Putamen (tissue), 1 donor: Measurements from ENCODE around the gene LEF1.
"Not testable (repeated sequence)": the region's sequence is repeated elsewhere in the genome, so short reads cannot be mapped to it uniquely, and the experiment has no call there.

Source experiments
- DNase-seq: peaks from one replicate; pipeline ENCODE4 v3.0.0-alpha.2; 2016; ENCODE audit warnings: low spot score

LEF1 gene

DNA sequence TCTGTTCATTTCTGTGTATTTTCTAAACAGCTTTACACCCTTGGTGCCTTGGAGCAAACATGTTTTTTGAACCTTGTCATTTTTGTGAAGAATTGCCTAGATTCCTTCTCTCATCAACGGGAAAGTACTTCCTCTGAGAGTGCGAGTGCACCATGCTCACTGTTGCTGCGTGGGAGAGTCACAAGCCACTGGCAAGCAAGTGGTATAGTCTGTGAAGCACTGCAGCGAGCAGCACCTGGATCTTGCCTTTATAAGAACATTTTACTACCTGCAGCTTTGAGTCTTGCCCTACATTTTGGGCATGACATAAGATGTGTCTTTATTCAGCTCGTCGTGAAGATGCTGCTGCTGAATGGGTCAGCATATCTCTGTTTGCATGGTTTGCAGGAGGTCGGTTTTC is 134.2 kb downstream of the LEF1 start:
- DNase-seq: peak; percentile 49

DNA sequence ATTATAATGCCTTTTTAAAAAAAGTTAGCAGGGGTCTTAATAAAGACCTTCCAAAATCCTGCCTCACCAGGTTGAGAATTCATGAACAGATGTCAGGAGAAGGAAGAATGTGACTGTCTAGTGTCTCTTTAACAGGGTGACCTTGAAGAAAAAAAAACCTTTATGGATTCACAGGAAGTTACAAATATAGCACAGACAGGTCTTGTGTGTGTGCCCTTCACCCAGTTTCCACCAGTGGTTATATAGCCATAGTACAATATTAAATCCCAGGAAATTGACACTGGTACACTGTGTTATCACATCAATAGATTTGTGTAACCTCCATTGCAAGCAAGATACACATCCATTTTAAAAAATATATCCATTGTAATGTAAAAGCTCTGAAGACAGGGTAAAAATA is 135.4 kb downstream of the LEF1 start:
- DNase-seq: no peak

DNA sequence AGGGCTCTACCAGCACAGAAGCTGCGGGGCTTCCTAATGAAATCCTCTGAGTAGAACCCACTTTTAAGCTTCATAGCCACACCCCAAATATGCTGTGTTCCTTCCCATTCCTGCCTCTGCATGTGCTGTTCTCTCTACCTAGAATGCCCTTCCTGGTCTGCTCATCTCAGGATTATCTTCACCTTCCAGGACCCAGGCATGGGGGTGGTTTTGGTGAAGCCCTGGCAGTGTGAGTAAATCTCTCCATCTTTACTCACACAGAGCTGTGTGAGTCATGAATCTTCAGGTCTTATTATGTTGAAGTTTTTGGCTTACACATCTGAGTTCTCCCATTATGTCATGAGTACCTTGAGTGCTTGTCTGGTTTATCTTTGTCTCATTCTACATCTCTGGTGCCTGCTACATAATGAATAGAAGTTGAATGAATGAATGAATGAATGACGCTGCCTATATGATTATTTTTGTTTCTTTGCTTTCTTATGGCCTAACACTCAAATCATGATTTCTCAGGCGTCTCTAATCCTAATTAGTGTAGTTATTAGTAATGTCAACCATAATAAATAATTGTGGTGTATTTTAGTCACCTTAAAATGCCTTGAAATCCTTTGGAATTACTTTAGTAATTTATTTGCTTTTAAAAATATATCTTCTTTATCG is 137.2 kb downstream of the LEF1 start:
- DNase-seq: no peak

DNA sequence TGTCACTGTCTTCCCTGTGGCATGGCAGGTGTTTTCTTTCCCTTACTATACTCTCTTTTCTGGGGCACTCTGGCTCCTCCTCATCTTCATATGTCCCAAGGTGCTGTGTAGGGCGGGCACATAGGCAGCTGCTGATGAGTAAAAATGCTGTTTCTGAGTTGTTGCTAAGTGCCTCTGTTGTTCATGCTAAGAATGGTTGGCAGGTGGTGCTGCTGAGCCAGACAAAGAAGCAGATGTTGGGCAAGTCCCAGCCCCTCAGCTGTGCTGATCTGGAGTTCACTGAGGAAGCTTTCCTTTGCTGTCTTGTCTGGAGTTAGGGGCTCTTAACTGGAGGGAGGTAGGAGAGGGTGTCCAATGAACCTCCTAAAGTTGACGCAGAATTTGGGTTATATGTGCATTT is 138.4 kb downstream of the LEF1 start:
- peak; percentile 22 for DNase-seq

DNA sequence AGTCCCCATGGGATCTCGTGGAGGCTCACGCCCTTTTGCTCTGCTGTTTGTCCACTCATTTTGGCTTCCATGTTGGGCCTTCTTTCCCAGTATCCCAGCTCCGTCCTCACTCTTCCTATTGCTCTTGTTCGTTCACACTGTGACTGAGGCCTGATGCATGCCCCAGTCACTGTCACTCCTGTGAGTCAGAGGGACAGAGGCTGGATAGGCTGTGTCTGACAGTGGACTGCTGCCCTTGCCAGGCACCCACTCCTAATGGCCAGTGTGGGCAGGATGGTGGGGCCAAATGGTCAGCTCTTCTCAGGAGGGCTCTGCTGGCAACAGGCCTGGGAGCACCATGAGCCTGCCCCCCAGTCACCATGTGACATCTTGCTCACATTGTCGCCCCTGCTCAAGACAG is 139.0 kb downstream of the LEF1 start:
- no peak for DNase-seq

DNA sequence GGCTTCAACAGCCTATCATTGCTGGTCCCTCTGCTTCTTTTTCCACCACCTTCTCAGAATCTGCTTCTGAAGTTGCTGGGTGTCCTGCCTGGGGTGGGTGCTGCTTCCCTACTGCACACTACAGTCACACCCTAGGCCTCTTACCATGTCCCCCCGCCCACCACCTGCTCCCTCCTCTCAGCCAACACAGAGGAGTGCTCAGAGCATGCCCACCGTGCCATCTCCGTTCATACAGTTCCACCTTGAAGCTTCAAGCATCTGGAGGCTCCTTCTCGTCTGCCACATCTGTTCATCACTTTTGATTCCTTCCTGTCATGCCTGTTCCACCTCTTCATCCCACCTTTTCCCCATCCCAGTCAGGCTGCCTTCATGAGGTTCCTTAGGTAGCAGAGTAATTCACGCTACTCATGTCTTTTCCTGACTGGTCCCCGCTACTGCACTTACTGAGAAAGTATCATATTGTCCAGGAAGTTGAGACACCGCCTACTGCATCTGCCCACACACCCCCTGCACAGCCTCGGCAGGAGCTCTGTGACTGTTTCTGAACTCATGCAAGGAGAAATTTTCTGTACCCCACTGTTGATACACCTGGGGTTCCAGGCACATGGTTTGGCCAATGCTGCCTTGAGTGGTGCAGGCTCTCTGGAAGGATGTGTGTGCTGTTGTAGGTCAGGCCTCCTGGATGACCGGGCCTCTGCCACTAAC is 139.6 kb downstream of the LEF1 start:
- DNase-seq: no peak

DNA sequence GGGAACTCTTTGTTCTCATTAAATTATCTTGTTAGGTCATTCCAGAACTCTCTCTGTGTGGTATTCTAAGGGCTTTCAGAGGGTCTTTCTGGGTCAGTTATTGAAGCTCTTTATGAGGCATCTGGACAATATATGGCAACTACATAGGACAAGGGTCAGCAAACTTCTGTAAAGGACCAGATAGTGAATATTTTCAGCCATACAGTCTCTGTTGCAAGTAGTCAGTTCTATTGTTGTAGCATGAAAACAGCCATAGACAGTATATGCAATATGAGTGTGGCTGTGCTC is 143.9 kb downstream of the LEF1 start:
- no peak for DNase-seq

DNA sequence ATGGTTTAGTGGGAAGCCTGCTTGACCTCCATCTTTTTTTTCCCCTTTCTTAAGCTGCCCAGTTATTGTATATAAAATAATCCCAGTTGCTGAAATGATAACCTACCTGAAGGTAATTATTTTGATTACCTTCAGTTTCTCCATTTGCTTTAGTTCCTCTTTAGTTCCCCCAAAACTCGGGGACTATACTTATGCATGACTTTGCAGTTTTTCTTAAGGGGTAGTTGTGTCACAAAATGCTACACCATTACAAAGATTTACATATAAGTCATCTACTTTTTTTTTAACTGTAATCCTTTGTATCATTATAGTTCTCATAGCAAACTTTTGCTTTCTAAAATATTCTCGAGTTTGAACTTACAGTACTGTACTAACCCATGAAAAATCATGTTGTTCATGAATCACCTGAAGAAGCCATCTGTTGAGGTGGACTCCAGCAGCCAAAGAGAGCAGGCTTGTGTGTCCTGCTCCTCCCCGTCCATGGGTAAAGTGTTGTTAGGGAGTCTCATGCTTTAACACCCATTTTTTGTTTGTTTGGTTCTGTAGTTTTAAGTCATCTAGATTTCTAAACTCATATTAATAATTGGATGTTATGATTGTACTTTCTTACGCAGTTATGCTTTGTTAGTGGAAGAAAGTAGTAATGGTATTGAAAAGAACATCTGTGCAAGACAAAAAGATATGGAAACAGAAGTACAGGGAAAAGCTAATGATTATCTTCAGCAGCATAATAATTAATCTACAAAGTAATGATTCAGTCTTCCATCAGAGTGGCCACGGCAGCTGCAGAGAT is 144.5 kb downstream of the LEF1 start:
- no peak for DNase-seq

DNA sequence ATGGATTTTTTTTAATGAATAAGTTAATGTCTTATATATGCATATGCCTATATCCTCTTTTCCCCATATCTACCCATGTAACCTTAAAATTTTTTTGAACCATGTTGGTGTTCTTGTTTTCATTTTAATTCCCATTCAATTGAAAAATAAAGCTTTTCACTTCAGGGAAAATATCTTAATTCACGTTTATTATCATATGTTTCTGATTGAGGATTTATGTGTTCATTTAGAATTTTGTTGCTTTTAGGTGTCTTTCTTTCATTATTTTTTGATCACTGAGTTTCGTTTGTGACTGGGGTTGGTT is 149.9 kb downstream of the LEF1 start:
- no peak for DNase-seq

DNA sequence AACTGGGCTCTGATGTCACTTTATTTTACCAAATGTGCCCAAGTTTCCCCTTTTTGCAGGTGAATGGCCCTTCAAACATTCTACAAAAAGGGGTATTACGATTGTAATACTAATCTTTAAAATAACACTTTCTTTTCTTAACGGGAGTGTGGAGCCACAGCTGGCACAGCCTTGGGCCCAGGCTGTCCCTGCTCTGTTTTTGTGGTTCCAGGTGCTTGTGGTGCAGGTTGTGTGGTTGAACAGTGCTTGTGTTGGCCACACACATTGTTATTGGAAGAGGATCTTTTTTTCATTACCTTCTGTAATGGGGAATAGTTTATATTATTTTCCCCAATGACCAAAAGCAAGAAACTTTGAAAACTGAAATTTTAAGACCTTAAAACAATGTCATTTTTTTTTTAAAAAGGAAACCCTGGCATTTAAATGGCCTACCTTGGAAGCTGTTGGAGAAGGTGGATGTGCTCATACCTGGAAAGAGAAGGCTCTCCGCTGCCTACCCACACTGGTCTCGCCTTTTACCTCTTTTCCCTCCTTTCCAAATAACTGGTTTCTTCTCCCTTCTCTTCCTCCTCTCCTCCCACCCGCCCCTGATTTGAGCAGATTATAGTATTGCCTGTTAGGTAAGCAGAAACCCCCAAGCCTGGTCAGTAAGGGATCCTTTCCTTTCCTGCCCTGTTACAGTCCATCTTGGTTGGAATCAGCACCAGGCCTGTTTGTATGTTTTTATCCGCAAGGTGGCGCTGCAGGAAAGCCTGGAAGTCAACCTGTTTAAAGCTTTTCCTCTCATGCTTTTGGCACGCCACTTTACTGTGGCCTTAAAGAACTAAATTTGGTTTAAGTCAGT is 150.5 kb downstream of the LEF1 start:
- peak; percentile 73 for DNase-seq

DNA sequence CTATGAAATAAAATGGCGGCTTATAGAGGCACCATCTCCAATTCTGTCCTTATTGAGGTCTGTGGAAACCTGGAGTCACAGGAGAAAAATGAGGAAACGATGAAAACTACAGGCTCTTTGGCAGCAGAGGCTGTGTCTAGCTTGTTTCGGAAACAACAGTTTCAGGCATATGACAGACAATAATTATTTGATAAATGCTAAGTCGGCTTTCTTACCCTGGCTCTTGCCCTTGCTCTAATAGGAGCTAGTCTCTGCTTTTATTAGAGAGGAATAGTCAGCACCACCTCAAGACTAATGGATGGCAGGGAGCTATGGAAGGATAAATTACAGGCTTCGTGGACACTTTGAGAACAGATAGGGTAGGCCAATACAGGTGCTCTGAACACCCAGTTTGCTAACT is 154.8 kb downstream of the LEF1 start:
- no peak for DNase-seq

DNA sequence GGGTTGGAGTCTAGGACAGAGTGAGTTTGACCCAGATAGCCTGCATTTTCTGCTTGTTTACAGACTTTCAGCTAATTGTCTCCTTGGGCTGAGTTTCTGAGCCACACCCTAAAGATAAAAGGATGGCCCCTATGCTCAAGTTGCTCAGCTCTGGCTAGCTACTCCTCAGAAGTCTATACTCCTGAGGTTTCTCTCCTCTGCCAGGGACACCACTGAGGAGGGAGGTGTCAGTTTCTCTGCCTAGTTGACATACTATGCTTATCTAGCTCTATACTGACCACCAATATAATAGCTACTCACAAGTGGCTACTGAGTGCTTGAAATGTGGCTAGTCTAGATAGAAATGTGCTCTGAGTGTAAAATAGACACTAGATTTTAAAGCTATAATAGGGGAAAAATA is 155.4 kb downstream of the LEF1 start:
- no peak for DNase-seq

DNA sequence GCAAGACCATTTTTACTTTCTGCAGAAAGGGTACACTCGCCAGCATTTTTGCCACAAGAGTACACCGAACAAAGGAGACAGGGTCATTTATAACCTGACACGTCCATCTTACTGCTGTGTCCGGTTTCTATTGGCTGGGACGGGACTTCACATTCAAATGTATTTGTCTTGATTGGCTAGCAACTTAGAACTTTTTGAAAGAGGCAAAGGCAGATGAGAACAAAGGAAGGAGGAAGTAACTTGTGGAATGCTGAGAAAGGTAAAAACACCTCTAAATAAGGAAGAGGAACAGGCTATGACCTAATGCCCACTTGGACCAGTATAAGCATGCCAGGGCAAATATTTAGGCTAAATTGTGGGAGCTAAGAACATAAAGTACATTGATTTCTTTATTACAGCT is 156.3 kb downstream of the LEF1 start:
- not testable (repeated sequence) for DNase-seq

DNA sequence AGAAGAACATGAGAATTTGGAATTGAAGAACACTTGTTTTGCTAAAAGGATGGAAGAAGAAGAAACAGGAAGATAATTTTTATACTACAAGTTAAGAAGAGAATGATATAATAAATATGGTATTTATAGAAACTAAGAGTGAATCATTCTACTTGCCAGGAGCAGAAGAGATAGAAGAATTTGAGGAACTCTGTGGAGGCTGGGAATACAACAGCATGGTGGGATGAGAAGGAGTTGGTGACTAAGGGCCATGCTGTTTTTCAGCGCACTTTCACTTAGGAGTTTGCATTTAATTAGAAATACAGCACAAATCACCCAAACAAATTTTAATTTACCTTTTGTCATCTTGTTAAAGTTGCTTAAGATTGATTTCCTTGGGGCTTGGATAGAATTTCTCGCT is 158.6 kb downstream of the LEF1 start:
- DNase-seq: no peak

DNA sequence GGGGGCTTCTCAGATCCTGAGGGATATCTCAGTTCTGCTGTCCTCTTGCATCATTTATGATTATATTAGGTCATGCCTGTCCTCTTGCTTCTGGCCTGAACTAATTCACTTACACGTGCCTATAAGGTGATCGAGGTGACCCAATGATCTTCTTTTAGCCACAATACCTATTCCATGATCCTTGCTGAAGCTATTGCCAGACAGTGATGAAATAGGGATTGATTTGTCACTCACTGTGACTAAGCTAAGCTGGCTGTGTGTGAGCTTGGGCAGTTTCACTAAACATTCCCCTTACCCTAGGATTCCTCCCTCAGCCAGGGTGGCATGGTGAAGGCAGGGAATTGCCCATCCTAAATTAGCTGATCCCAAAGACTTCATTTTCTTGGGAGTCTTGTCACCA is 160.0 kb downstream of the LEF1 start:
- no peak for DNase-seq

DNA sequence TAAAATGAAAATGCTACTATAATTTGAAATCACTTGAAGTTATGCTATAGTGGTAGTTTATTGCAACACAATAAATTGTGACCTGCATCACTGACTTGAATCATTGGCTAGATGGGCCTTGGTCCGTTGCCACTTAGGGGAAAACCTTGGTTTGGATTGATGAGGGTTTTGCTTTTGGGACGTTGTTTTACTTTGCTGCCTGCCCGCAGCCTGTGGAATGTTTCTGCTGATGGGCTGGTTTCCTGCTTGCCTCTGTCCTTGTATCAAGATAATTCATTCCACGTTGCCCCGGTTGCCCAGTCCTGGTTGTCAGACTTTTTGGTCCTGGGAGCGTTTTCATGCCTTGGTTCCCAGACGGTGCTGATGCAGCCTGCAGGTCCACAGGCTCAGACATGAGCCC is 160.7 kb downstream of the LEF1 start:
- no peak for DNase-seq

DNA sequence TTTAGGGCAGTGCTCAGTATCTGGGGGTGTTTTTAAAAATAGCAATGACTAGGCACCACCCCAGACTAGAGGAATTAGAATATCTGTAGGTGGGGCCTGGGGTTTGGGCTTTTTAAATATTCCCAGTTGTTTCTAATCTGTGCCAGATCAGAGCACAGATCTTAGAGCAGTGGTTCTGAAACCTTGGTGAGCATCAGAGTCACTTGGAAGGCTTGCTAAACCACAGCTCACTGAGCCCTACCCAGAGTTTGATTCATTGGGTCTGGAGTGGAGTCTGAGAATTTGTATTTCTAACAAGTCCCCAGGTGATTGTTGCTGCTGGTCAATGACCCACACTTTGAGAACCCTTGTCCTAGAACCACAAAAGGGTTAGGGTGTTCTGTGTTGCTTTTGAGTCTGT is 162.4 kb downstream of the LEF1 start:
- no peak for DNase-seq

DNA sequence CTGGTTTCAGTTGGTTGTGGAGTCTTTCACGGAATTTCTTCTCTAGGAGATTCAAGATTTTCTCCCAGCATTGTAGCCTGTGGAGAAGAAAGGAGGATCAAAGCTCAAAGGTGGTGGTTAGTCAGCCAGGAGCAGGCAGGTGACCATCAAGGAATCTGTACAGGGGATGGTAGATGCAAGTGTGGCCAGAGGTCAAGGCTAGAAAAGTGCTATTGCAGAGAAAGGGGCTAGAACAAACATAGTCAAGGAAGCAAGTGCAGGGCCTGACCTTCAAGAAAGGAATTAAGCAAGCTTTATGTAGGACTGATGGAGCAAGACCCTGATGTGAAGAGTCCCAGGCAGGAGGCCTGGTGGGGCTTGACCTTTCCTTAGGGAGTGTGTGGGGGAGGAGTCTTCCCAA is 162.9 kb downstream of the LEF1 start:
- DNase-seq: no peak

DNA sequence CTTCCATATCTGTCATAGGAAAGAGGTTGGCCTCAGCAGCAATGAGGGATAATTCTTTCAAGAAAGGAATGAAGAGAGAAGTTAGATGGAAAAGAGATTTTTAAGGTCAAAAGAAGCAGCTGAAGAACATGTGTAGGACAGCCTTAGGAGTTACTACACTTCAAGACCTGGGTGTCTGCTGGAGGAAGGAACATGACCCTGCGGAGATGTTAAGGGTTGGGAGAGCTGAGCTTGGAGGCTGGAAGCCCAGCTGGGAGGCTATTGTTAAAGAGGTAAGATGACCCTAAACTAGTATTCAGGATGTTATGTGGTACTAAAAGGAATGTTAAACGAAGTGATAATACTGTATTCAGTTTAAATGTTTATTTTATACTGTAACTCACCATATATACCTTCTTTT is 164.1 kb downstream of the LEF1 start:
- no peak for DNase-seq

DNA sequence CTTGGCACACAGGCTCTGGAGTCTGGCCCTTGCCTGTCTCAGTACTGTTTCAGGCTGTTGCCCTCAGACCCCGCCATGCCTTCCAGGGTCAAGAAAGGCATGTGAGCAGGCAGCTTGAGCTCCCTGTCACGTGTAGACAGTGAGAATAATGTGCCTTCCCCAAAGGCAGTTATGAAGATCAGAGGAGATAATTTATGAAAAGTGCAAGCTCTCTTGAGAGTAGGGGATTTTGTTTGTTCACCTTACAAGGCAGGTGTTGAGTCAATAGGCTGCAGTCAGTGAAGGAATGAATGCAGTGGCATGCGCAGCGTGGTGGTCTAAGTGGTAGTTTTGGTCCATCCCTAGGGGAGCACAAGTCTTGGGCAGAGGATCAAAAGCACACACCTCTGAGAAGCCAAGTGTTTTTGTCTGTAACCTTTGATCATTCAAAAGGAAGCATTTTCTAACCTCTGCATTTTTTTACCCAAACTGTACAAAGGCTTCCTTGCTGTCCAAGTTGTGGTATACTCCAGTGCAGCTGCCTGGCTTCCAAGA is 164.7 kb downstream of the LEF1 start:
- no peak for DNase-seq

DNA sequence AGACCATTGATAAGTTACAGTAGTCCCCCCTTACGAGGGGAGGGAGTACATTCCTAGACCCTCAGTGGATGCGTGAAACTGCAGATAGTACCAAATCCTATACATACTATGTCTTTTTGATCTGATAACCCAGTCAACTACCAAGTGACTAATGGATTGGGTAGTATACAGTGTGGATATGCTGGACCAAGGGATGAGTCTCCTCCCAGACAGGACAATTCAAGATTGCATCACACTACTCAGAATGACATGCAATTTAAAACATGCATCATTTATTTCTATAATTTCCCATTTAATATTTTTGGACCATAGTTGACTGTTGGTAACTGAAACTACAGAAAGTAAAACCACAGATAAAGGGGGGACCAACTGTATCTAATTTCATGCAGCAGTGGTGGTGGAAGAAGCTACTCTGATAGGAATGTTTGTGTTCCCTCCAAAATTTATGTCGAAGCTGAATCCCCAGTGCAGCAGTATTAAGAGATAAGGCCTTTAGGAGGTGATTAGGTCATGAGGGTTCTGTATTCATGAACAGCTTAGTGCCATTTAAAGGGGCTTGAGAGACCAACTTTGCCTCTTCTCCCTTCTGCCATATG is 167.1 kb downstream of the LEF1 start:
- no peak for DNase-seq

DNA sequence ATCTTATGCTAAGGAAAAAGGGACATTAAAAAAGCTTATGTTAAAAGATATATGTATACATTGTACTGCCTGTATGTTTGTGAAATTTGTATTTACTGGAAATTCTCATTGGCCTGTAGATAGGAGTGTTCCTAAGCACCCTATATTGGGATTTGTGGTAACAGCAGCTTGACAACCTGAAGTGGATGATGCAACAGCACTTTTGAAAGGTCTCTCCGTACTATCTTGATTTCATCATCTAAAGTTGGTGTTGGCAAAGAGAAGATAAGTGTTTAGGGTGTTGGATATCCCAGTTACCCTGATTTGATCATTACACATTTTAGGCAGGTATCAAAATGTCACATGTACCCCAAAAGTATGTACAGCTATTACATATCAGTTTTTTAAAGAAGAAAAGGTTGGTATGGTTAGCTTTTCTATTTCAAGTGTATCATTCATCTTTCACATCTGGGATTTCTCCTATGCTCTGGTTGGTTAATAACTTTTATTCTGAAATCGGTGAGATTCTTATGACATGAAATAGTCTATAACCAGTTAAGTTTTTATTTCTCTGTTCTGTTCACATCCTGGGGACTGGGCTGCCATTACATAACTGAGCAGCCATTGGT is 168.7 kb downstream of the LEF1 start:
- DNase-seq: no peak
